Endothelial cell (in vitro differentiated cells): ENCODE measurements around the gene IFNK. TPM values are rescaled to one million over a fixed set of nuclear protein-coding genes. Genes with fewer than 3 reads are reported as not detected.

ENCODE experiments used
- DNase-seq: peaks from one replicate; pipeline ENCODE4 v3.0.0; 2021; ENCODE audit warnings: low spot score
- H3K27ac Mint-ChIP-seq: one replicate; pipeline ENCODE4 v1.8.0; 2021; ENCODE audit warnings: mixed read lengths, inconsistent platforms; ENCODE audit not compliant: unreplicated experiment
- H3K27me3 Mint-ChIP-seq: one replicate; pipeline ENCODE4 v1.8.0; 2021; ENCODE audit warnings: mild to moderate bottlenecking, moderate library complexity, mixed read lengths, inconsistent platforms; ENCODE audit not compliant: unreplicated experiment
- H3K36me3 Mint-ChIP-seq: one replicate; pipeline ENCODE4 v1.8.0; 2021; ENCODE audit warnings: mild to moderate bottlenecking, low read depth, mixed read lengths, inconsistent platforms; ENCODE audit not compliant: unreplicated experiment
- H3K4me1 Mint-ChIP-seq: one replicate; pipeline ENCODE4 v1.8.0; 2021; ENCODE audit warnings: mild to moderate bottlenecking, mixed read lengths, inconsistent platforms; ENCODE audit not compliant: unreplicated experiment
- H3K4me3 Mint-ChIP-seq: one replicate; pipeline ENCODE4 v1.8.0; 2021; ENCODE audit warnings: mild to moderate bottlenecking, mixed read lengths, inconsistent platforms; ENCODE audit not compliant: unreplicated experiment
- H3K9me3 Mint-ChIP-seq: one replicate; pipeline ENCODE4 v1.8.0; 2021; ENCODE audit warnings: mixed read lengths, inconsistent platforms; ENCODE audit not compliant: unreplicated experiment
- total RNA-seq: library from RNA; stranded (reverse); fragmentation: NEBNext Ultra II Directional; extraction: Animal tissue kit (Norgen Biotek cat#: 25700); gene quantifications from one replicate; pipeline ENCODE4 v1.2.1, GENCODE V29; 2021; ENCODE audit not compliant: unreplicated experiment
- TF ChIP-seq, protein P1 (sequence below): fragments of 200-600 bp; sonication (generic); IDR thresholded peaks from one replicate; pipeline ENCODE4 v1.5.0; 2021; ENCODE audit warnings: antibody characterized with exemption; ENCODE audit not compliant: unreplicated experiment

IFNK gene
- total RNA-seq, 1 donor from 2014 or later: not detected

DNA sequence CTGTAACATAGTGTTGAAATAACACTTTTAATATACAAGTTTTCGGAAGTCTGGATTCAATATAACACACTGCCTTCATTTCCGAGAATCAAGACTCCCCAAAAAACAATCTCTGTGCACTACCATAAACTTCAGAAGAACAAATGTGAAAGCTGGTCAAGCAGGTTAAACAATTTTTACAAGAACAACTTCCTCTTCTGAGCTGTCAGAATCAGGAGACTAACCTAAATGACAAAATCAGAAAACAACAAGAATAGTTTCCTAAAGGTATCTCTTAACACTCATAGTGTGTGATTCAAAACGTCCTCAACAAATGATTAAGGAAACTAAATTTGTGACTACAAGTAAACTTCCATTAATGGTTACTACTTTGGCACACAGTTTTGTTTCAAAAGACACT is 37.6 kb downstream of the IFNK start:
- TF ChIP-seq, protein P1, sequence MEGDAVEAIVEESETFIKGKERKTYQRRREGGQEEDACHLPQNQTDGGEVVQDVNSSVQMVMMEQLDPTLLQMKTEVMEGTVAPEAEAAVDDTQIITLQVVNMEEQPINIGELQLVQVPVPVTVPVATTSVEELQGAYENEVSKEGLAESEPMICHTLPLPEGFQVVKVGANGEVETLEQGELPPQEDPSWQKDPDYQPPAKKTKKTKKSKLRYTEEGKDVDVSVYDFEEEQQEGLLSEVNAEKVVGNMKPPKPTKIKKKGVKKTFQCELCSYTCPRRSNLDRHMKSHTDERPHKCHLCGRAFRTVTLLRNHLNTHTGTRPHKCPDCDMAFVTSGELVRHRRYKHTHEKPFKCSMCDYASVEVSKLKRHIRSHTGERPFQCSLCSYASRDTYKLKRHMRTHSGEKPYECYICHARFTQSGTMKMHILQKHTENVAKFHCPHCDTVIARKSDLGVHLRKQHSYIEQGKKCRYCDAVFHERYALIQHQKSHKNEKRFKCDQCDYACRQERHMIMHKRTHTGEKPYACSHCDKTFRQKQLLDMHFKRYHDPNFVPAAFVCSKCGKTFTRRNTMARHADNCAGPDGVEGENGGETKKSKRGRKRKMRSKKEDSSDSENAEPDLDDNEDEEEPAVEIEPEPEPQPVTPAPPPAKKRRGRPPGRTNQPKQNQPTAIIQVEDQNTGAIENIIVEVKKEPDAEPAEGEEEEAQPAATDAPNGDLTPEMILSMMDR: no peak

DNA sequence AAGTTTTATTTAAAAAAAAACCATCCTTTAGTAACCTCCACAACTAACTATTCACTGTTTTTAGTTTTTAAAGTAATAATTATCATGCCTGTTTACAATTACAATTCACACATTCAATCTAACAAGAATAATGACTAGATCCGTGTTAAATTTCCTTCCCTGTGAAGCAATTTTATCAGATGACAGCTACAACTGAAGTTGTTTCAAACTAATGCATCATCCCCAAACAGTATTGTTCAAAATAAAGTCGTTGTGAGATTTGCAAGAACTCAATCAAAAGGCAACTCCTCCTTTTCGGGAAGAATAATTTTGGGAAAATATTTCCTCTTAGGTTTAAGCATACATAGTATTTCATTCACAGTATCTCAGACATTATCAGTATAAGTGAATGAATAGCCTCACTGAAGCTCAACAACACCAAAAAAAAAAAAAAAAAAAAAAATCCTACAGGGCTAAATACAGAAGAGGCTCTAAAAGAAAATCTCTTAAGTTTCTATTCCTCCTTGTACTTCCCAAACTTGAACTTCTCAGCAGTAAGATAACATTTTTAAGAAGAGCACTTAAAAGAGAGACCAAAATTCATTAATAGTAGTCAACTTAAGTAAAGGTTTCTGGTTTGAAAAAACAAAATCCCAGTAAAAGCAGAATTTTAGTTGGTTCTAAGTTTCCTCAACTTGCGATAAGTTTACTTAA is 39.8 kb downstream of the IFNK start:
- H3K4me1 Mint-ChIP-seq: no peaks in the 10 kb centered on the region
- TF ChIP-seq, protein P1: no peak
- H3K27ac Mint-ChIP-seq: no peak overlapping the region
- no peaks in the 10 kb centered on the region for H3K36me3 Mint-ChIP-seq
- no peaks in the 10 kb centered on the region for H3K9me3 Mint-ChIP-seq
- DNase-seq: no peak
- no peak overlapping the region for H3K4me3 Mint-ChIP-seq
- H3K27me3 Mint-ChIP-seq: no peaks in the 10 kb centered on the region

More for the DNA sequence above, 37.6 kb downstream of the IFNK start:
- no peaks in the 10 kb centered on the region for H3K9me3 Mint-ChIP-seq
- no peaks in the 10 kb centered on the region for H3K4me1 Mint-ChIP-seq
- H3K27ac Mint-ChIP-seq: no peak overlapping the region
- no peaks in the 10 kb centered on the region for H3K36me3 Mint-ChIP-seq
- no peak overlapping the region for H3K4me3 Mint-ChIP-seq
- no peaks in the 10 kb centered on the region for H3K27me3 Mint-ChIP-seq
- DNase-seq: no peak

DNA sequence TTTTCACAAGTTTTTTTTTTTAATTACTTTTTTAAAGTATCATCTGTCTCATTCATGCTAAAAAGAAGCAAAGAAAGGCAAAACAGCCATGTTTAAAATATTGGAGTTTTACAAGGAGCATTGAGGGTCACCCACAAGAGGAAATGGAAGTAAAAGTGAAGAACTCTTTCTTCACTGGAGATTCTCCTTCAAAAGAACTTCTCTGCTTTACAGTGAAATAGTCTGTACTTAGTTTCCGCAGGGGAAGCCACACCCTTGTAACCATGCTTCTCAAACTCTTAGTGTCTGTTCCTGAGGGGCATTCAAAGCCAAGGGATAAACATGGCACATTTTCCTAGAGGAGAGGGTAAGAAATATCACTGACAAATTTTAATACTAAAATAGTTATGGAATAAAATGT is 40.6 kb downstream of the IFNK start:
- DNase-seq: no peak
- no peaks in the 10 kb centered on the region for H3K4me1 Mint-ChIP-seq
- H3K27ac Mint-ChIP-seq: no peak overlapping the region
- H3K4me3 Mint-ChIP-seq: no peak overlapping the region
- no peaks in the 10 kb centered on the region for H3K9me3 Mint-ChIP-seq
- TF ChIP-seq, protein P1: no peak
- no peaks in the 10 kb centered on the region for H3K36me3 Mint-ChIP-seq
- H3K27me3 Mint-ChIP-seq: no peaks in the 10 kb centered on the region

DNA sequence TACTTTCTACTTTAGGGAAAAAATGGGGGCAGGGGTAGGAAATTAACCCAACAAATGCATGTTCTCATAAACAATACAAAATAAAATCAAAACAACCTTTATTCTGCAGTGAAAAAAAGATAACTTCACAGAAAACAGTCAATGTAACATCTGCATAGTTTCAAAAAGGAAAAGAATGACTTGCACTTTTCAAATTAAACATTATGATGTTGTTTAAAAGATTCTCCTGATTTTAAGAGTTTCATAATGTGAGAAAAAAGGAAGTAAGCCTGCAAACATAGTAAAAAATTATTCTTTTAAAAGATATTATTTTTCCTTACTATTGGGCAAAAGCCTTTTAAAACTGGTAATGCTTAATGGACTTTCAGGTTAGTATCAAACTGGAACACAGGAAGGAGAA is 41.6 kb downstream of the IFNK start:
- no peaks in the 10 kb centered on the region for H3K4me1 Mint-ChIP-seq
- H3K36me3 Mint-ChIP-seq: no peaks in the 10 kb centered on the region
- TF ChIP-seq, protein P1: no peak
- no peak overlapping the region for H3K4me3 Mint-ChIP-seq
- no peak overlapping the region for H3K27ac Mint-ChIP-seq
- DNase-seq: no peak
- H3K27me3 Mint-ChIP-seq: no peaks in the 10 kb centered on the region
- no peaks in the 10 kb centered on the region for H3K9me3 Mint-ChIP-seq

DNA sequence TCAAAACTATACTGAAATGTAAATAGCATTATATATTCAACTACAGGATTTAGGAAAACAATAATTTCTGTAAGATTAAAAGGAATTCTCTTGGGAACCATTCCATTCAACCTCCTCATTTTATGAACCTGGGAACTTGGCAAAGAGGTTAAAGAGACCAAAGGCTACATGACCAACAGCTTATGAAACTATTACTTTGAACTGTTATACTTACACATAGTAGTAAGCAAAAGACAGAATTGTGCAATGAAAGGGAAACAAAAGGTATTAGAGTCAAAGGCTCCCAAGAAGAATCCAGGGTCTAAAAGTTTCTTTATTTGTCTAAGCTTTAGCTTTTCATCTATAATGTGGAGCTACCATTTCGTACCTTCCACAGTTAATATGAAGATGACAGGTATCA is 42.0 kb downstream of the IFNK start:
- H3K27ac Mint-ChIP-seq: no peak overlapping the region
- no peaks in the 10 kb centered on the region for H3K27me3 Mint-ChIP-seq
- H3K4me1 Mint-ChIP-seq: no peaks in the 10 kb centered on the region
- TF ChIP-seq, protein P1: no peak
- no peaks in the 10 kb centered on the region for H3K36me3 Mint-ChIP-seq
- no peak for DNase-seq
- no peak overlapping the region for H3K4me3 Mint-ChIP-seq
- no peaks in the 10 kb centered on the region for H3K9me3 Mint-ChIP-seq
